Measurements from ENCODE around the gene CALN1.
"Not testable (repeated sequence)": the region's sequence is repeated elsewhere in the genome, so short reads cannot be mapped to it uniquely, and the experiment has no call there.

Gene CALN1

GRCh38 chr7:71851776-71852498 lies 560.2 kb downstream of the CALN1 start:
- no peak for DNase-seq

DNA sequence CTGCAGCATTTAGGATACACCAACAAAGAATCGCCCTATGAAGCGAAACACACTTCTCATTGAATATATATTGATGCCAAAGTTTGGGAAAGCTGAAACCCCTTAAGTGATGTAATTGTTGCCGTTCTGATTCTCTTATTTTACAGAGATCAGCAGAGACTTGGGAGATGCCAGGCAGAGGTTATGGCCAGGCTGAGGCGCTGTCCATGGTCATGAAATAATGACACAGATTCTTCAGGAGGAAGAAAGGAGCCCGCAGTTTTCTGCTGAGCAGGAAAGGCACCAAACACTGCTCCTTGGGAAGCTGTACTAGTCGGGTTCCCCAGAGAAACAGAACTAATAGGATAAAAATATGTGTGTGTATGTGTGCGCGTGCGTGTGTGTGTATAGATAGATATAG lies 566.0 kb downstream of the CALN1 start:
- no peak for DNase-seq

- no peak for DNase-seq
Measured at GRCh38 chr7:71843676-71844075, 568.5 kb downstream of the CALN1 start.

DNA sequence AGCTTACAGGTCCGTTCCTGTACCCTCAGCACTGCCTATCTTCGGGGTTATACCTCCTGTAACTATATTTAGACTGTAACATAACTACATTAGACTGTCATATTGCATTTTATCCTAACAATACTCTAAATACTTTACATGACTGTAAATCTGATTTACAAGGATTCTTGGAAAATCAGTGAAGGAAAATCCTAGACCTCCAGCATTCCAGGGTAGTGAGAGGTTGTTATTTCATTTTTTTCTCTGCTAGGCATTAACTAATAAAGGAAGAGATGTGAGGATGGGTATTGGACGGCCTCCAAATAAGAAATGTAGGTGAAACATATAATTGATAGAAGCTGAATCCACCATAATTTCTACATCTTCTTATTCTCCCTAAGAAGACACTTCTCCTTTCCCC lies 569.4 kb downstream of the CALN1 start:
- DNase-seq: no peak

DNA sequence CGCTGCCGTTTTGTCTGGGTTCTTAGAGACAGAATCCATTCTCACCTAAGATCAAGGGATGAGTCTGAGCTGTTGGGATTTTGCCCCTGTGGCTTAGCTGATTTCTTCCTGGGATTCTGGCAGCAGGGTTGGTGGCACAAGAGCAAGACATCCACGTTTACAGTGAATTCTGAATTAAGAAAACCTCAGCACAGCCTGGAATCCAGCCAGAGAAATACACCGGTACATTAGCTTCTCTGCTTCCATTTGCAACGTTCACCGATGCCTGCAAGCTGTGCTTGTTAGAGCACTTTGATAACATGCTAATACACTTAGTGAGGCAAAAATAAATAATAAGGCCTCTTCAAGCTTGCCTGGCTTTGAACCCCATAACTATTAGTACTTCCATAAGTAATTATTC lies 569.8 kb downstream of the CALN1 start:
- DNase-seq: no peak

DNA sequence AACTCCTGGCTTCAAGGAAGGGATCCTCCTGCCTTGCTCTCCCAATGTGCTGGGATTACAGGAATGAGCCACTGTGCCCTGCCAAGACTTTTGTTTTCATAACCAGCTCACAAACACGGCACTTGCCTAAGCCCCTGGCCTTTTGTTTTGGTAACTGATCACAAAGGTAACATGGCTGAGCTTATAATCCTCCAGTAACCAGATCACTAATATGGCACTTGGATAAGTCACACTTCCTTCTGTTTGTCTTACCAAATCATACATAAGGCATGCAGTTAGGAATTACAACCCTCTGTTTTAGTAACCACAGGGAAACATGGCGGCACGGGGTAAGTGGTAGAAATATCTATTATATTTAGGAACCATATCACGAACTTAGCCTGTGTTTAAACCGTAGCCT lies 577.1 kb downstream of the CALN1 start:
- DNase-seq: no peak

GRCh38 chr7:71829515-71829914 lies 582.6 kb downstream of the CALN1 start:
- no peak for DNase-seq

DNA sequence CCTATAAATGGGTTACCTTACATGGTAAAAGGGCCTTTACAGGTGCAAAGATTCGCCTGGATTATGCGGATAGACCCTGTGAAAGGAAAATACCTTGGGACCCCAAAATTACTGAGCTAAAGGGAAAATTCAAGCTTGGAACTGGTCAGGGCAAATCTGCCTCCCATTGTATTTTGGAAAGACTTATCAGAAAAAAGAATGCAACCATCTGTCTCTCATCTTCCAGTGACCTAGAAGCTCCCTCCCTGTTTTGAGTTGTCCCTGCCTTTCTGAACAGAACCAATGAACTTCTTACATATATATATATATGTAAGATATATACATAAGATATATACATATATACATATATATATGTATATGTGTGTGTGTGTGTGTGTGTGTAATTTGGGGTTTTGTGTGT lies 583.8 kb downstream of the CALN1 start:
- DNase-seq: no peak

GRCh38 chr7:71826141-71826540 lies 586.0 kb downstream of the CALN1 start:
- no peak for DNase-seq

DNA sequence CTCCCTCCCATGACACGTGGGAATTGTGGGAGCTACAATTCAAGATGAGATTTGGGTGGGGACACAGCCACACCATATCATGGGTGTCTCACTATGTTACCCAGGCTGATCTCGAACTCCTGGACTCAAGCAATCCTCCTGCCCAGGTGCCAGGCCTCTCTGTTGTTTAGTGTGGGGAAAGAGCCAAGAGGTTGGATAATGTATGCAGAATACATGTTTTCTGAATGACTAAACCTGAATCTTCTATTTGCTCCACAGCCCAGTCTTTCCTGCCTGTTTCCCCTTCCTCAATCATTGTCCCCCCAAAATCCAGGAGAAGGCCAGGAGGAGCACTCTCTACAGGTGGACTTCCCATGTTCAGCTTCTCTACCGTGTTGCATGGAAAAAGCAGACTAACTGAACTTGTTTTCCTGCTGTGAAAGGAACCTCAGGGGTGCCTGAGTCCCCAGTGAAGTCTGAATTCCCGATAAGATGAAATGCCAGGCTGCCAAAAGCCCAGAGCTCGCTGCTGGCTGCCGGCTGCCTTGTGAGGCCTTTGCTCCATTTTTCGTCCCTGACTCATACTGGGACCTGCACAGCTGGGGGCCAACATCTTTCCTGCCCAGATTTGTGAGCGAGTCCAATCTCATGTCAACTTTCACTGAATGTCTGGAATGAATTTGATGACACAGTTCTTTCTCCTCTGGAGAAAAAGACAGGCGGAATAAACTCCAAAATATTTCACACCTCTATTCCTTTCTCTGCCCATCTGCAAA lies 588.0 kb downstream of the CALN1 start:
- DNase-seq: peak; percentile 1

DNA sequence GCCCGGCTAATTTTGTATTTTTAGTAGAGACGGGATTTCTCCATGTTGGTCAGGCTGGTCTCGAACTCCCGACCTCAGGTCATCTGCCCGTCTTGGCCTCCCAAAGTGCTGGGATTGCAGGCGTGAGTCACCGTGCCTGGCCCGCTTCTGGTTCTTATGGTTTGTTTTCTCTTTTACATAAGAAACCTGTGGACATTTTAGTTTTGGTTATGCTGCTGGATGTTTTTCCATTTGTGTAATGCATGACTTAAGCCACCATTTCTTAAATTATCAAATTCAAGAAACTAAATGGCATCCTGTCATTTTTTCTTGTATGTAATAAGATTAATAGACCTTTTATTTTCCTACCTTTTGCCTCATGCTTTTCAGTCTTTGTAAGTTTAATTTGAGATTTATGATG lies 589.7 kb downstream of the CALN1 start:
- not testable (repeated sequence) for DNase-seq

- no peak for DNase-seq
Measured at GRCh38 chr7:71817916-71818315, 594.2 kb downstream of the CALN1 start.

- no peak for DNase-seq
Measured at GRCh38 chr7:71808115-71808514, 604.0 kb downstream of the CALN1 start.

DNA sequence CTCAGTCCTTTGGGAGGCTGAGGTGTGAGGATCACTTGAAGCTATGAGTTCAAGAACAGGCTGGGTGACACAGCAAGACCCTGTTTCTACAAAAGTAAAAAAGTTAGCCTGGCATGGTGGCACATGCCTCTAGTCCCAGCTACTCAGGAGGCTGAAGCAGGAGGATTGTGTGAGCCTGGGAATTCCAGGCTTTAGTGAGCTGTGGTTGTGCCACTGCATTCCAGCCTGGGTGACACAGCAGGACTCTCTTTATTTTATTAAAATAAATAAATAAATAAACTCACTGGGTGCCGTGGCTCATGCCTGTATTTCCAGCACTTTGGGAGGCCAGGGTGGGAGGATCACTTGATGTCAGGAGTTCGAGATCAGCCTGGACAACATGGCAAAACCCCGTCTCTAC lies 607.9 kb downstream of the CALN1 start:
- no peak for DNase-seq

- no peak for DNase-seq
Measured at GRCh38 chr7:71801976-71802375, 610.2 kb downstream of the CALN1 start.

DNA sequence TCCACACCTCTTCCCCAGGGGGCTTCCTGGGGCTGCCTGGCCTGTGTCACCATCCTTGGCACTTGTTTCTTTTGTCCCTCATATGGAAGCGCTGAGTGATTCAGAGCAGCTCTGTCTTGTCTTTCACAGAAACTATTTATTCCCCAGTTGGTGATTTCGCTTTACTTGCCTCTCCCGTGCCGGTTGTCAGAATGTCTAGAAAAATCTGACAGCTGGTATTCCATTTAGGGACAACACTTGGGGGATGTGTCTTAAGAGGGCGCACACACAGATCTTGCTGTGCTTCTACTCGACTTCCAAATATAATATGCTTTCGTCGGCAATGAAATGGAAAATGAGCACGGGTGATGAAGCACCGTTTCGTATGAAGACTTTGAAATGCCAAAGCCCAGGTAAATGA lies 611.8 kb downstream of the CALN1 start:
- DNase-seq: no peak

DNA sequence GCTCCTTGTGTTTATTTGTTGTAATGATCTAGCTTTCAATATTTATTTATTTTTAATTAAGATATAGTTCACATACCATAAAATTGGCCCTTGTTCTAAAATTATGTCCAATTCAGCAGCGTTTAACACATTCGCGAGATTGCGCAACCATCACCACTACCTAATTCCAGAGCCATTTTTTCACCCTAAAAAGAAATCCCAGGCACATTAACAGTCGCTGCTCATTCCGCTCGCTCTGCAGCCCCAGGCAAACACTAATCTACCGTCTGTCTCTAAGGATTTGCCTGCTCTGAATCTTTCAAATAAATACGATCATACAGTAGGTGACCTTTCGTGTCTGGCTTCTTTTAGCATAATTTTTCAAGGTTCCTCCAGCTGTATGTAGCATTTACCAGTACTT lies 616.7 kb downstream of the CALN1 start:
- DNase-seq: no peak

- no peak for DNase-seq
Measured at GRCh38 chr7:71793251-71793650, 618.9 kb downstream of the CALN1 start.

- no peak for DNase-seq
Measured at GRCh38 chr7:71787513-71787912, 624.6 kb downstream of the CALN1 start.

DNA sequence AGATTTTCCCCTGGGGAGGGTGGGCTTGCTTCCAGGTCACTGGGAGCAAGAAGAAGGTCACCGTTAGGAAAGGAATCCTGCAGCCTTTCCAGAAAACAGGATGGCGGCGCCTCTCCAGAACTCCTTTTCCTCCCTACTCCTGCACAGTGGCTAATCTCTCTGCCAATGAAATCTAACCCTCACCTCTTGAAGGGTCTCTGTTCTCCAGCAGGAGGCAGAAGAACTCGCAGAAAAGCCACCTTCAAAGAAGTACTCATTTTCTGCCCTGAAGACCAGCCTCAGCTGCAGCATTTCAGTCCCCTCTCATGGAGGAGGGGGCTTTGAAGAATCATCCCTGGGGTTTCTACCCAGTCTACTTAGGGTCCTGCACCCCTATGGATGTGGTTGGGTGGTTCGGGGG lies 626.9 kb downstream of the CALN1 start:
- no peak for DNase-seq

- no peak for DNase-seq
Measured at GRCh38 chr7:71784781-71785180, 627.4 kb downstream of the CALN1 start.

DNA sequence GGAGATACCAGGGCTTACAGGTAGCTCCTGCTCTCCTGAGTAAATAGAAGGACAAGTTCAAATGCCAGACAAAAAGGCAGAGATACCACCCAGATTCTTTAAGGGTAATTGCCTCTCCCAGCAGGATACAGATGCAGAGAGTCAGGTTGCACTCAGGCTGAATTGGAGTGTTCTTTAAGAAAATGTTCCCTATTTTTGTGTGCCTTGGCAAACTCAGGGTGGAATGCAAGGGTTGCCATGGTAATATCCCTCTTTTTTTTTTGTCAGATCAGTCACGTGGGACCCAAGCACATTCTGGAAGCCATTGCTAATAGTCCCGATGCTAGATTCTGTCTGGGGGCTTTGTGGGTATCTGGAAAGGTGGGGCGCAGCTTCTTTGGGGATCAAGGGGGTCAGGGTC lies 628.0 kb downstream of the CALN1 start:
- DNase-seq: no peak

- DNase-seq: no peak
Measured at GRCh38 chr7:71783779-71784178, 628.4 kb downstream of the CALN1 start.

DNA sequence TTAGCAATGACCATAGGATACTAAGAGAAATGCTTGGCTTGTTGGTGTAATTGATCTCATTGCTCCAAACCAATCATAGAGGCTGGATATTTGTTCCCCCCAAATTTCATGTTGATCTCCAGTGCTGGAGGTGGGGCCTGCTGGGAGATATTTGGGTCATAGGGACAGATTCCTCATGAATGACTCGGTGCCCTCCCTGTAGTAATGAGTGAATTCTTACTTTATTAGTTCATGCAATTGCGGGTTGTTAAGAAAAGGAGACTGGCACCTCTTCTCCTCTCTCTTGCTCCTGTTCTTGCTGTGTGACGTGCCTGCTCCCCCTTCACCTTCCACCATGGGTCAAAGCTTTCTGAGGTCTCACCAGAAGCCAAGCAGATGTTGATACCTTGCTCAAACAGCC lies 630.1 kb downstream of the CALN1 start:
- no peak for DNase-seq

- DNase-seq: no peak
Measured at GRCh38 chr7:71780282-71780681, 631.9 kb downstream of the CALN1 start.

Measured in T1000 (cell line).